ENCODE results near the gene KIRREL1. TPM values are rescaled to one million over a fixed set of nuclear protein-coding genes. Genes with fewer than 3 reads are reported as not detected.

KIRREL1 gene
- total RNA-seq, 1 experiment from 2014 or later, result 211 TPM

DNA sequence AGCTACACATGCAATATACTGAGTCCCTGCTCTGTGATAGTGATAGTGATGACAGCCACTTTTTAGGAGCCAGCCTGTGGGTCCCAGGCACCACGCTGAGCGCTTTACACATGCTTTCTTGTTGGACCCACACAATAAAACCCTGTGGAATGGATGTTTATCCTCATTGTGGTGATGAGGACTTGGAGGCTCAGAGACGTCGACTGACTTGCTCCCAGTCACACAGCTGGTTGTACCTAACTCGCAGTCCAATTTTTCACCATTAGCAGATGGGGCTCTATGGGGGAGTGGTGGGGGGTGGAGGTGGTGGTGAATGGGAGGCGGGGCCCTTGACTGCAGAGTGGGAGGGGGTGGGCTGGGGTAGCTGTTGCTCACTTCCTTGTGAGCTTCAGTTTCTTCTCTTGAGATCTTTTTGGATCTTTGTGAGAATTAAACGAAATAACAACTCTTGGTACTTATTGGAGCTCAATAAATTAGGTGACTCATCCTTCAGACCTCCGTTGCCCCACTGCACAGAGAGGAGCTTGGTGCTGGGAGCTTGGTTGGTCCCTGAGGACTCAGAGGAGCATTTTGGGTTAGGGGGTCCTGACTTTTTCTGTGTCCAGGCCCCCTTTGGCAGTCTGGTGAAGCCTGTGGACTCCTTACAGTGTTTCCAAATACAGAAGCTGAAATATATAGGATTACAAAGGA lies 125.4 kb downstream of the KIRREL1 start:
- TF ChIP-seq, protein P1, sequence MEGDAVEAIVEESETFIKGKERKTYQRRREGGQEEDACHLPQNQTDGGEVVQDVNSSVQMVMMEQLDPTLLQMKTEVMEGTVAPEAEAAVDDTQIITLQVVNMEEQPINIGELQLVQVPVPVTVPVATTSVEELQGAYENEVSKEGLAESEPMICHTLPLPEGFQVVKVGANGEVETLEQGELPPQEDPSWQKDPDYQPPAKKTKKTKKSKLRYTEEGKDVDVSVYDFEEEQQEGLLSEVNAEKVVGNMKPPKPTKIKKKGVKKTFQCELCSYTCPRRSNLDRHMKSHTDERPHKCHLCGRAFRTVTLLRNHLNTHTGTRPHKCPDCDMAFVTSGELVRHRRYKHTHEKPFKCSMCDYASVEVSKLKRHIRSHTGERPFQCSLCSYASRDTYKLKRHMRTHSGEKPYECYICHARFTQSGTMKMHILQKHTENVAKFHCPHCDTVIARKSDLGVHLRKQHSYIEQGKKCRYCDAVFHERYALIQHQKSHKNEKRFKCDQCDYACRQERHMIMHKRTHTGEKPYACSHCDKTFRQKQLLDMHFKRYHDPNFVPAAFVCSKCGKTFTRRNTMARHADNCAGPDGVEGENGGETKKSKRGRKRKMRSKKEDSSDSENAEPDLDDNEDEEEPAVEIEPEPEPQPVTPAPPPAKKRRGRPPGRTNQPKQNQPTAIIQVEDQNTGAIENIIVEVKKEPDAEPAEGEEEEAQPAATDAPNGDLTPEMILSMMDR (conservative IDR thresholded peaks at IDR 0.05; ENCODE audit: low read depth, low read length), result no peak
- TF ChIP-seq EZH2 (IDR thresholded peaks at IDR 0.05; ENCODE audit: borderline replicate concordance, low read depth, low read length, poor library complexity, severe bottlenecking), result no peak
- H3K9me3 ChIP-seq (ENCODE audit: low read depth, low read length, poor library complexity, severe bottlenecking), result no peaks in the 10 kb centered on the region
- H3K4me1 ChIP-seq (ENCODE audit: insufficient read depth, low read length, poor library complexity, severe bottlenecking), result peaks cover 61% of the 10 kb centered on the region
- no peaks in the 10 kb centered on the region for H3K27me3 ChIP-seq (replicated peaks; ENCODE audit: insufficient read depth, low read depth, low read length, poor library complexity)
- peak overlapping the region; percentile 76 for H3K27ac ChIP-seq (ENCODE audit: low read depth, low read length, poor library complexity, severe bottlenecking)
- BruUV-seq (replicated peaks), result no TSS peak
- no peak overlapping the region for H3K4me3 ChIP-seq (ENCODE audit: low read depth, low read length, poor library complexity, severe bottlenecking)
- no peaks in the 10 kb centered on the region for H3K36me3 ChIP-seq (ENCODE audit: insufficient read depth, low read length, poor library complexity, severe bottlenecking)
- intact Hi-C loops (cut with micrococcal nuclease; ENCODE audit: unreplicated experiment), result no loop called here
- POLR2A ChIA-PET (ENCODE audit: low non-redundant PET), result interaction anchor here (0.6 kb wide), 1 partner anchor 57 kb away, joined by 3 read pairs; no protein-coding TSS in a partner anchor
- DNase-seq (ENCODE audit: low spot score), result peak; percentile 66
- CTCF ChIA-PET, result interaction anchor here (0.5 to 8.5 kb wide), 11 partner anchors 9 to 579 kb away, joined by 3 to 165 read pairs (median 8); no protein-coding TSS in a partner anchor

GRCh38 chr1:158119976-158120653 lies 126.7 kb downstream of the KIRREL1 start:
- Histone ChIP-seq H3K27me3 (replicated peaks; ENCODE audit: insufficient read depth, low read depth, low read length, poor library complexity) (no peaks in the 10 kb centered on the region), H3K36me3 (ENCODE audit: insufficient read depth, low read length, poor library complexity, severe bottlenecking) (no peaks in the 10 kb centered on the region), H3K4me1 (ENCODE audit: insufficient read depth, low read length, poor library complexity, severe bottlenecking) (peaks cover 69% of the 10 kb centered on the region), H3K27ac (ENCODE audit: low read depth, low read length, poor library complexity, severe bottlenecking) (peak overlapping the region; percentile 76), H3K9me3 (ENCODE audit: low read depth, low read length, poor library complexity, severe bottlenecking) (no peaks in the 10 kb centered on the region), H3K4me3 (ENCODE audit: low read depth, low read length, poor library complexity, severe bottlenecking) (no peak overlapping the region)
- TF ChIP-seq, protein P1 (conservative IDR thresholded peaks at IDR 0.05; ENCODE audit: low read depth, low read length), result no peak
- no peak for TF ChIP-seq EZH2 (IDR thresholded peaks at IDR 0.05; ENCODE audit: borderline replicate concordance, low read depth, low read length, poor library complexity, severe bottlenecking)
- POLR2A ChIA-PET (ENCODE audit: low non-redundant PET), result no interaction called here
- intact Hi-C loops (cut with micrococcal nuclease; ENCODE audit: unreplicated experiment), result loop anchor here (5.0 to 10.0 kb wide), 4 partner anchors 345 to 745 kb away; partner anchors contain the start of genes FCRL2 and FCRL3
- BruUV-seq (replicated peaks), result no TSS peak
- CTCF ChIA-PET, result interaction anchor here (1.4 to 8.5 kb wide), 7 partner anchors 17 to 156 kb away, joined by 4 to 165 read pairs (median 16); no protein-coding TSS in a partner anchor
- DNase-seq (ENCODE audit: low spot score), result no peak

- ChIA-PET POLR2A (ENCODE audit: low non-redundant PET) (interaction anchor here (0.6 to 0.8 kb wide), 2 partner anchors 131 to 931 kb away, joined by 3 to 6 read pairs; no protein-coding TSS in a partner anchor), CTCF (interaction anchor here (0.6 to 8.5 kb wide), 14 partner anchors 8 to 542 kb away, joined by 3 to 165 read pairs (median 12); partner anchors contain the start of gene KIRREL1)
- Histone ChIP-seq H3K4me1 (ENCODE audit: insufficient read depth, low read length, poor library complexity, severe bottlenecking) (peaks cover 62% of the 10 kb centered on the region), H3K27me3 (replicated peaks; ENCODE audit: insufficient read depth, low read depth, low read length, poor library complexity) (no peaks in the 10 kb centered on the region), H3K4me3 (ENCODE audit: low read depth, low read length, poor library complexity, severe bottlenecking) (no peak overlapping the region), H3K36me3 (ENCODE audit: insufficient read depth, low read length, poor library complexity, severe bottlenecking) (no peaks in the 10 kb centered on the region), H3K9me3 (ENCODE audit: low read depth, low read length, poor library complexity, severe bottlenecking) (no peaks in the 10 kb centered on the region), H3K27ac (ENCODE audit: low read depth, low read length, poor library complexity, severe bottlenecking) (peak overlapping the region; percentile 76)
- BruUV-seq (replicated peaks), result no TSS peak
- no peak for TF ChIP-seq EZH2 (IDR thresholded peaks at IDR 0.05; ENCODE audit: borderline replicate concordance, low read depth, low read length, poor library complexity, severe bottlenecking)
- TF ChIP-seq, protein P1 (conservative IDR thresholded peaks at IDR 0.05; ENCODE audit: low read depth, low read length), result peak; percentile 84
- intact Hi-C loops (cut with micrococcal nuclease; ENCODE audit: unreplicated experiment), result loop anchor here (1.0 to 10.0 kb wide), 8 partner anchors 26 to 747 kb away; partner anchors contain the start of genes FCRL2 and FCRL3
- peak; percentile 89 for DNase-seq (ENCODE audit: low spot score)
Observed at GRCh38 chr1:158121604-158122254, 128.3 kb downstream of the KIRREL1 start.
